MM.1S (cell line): ENCODE data around the gene XYLT1.

Experiments used
- DNase-seq: peaks from one replicate; pipeline ENCODE4 v3.0.0-alpha.2; 2015
- H2AFZ ChIP-seq: fragments of 300-600 bp; sonication (generic); 2 replicates; pipeline ENCODE4 v1.6.0; 2016; ENCODE audit warnings: antibody characterized with exemption, low read length
- H3F3A ChIP-seq: fragments of 300-600 bp; sonication (generic); 2 replicates; pipeline ENCODE4 v1.6.1; 2016; ENCODE audit warnings: mild to moderate bottlenecking, antibody characterized with exemption, low read length, moderate library complexity, mixed read lengths; ENCODE audit not compliant: insufficient read depth
- H3K27ac ChIP-seq: fragments of 300-600 bp; sonication (generic); 2 replicates; pipeline ENCODE4 v1.5.1; 2016; ENCODE audit warnings: mild to moderate bottlenecking, low read length
- H3K27me3 ChIP-seq: fragments of 300-600 bp; sonication (generic); replicated peaks from 2 replicates; pipeline ENCODE4 v1.6.0; 2016; ENCODE audit warnings: low read length; ENCODE audit not compliant: insufficient read depth
- H3K36me3 ChIP-seq: fragments of 300-600 bp; sonication (generic); replicated peaks from 2 replicates; pipeline ENCODE4 v1.6.1; 2016; ENCODE audit warnings: mild to moderate bottlenecking, low read length, mixed read lengths; ENCODE audit not compliant: insufficient read depth
- H3K4me1 ChIP-seq: fragments of 300-600 bp; sonication (generic); 2 replicates; pipeline ENCODE4 v1.6.1; 2016; ENCODE audit warnings: low read length, mixed read lengths
- H3K4me2 ChIP-seq: fragments of 300-600 bp; sonication (generic); 2 replicates; pipeline ENCODE4 v1.6.0; 2016; ENCODE audit warnings: low read depth, low read length
- H3K4me3 ChIP-seq: fragments of 300-600 bp; sonication (generic); 2 replicates; pipeline ENCODE4 v1.5.1; 2016; ENCODE audit warnings: low read length, mixed read lengths
- H3K79me2 ChIP-seq: fragments of 300-600 bp; sonication (generic); 2 replicates; pipeline ENCODE4 v1.6.1; 2016; ENCODE audit warnings: mixed run types, low read length, mixed read lengths
- H3K9ac ChIP-seq: fragments of 300-600 bp; sonication (generic); 2 replicates; pipeline ENCODE4 v1.6.1; 2016; ENCODE audit warnings: low read length, mixed read lengths
- H3K9me2 ChIP-seq: fragments of 300-600 bp; sonication (generic); replicated peaks from 2 replicates; pipeline ENCODE4 v1.6.1; 2016; ENCODE audit warnings: mild to moderate bottlenecking, low read length, mixed read lengths; ENCODE audit not compliant: insufficient read depth
- H3K9me3 ChIP-seq: fragments of 300-600 bp; sonication (generic); replicated peaks from 2 replicates; pipeline ENCODE4 v1.6.1; 2016; ENCODE audit warnings: mild to moderate bottlenecking, low read length, mixed read lengths; ENCODE audit not compliant: insufficient read depth
- H4K20me1 ChIP-seq: fragments of 300-600 bp; sonication (generic); 2 replicates; pipeline ENCODE4 v1.6.1; 2016; ENCODE audit warnings: mild to moderate bottlenecking, low read length, moderate library complexity, mixed read lengths; ENCODE audit not compliant: insufficient read depth
- CTCF ChIP-seq: fragments of 300-600 bp; sonication (generic); IDR thresholded peaks from 2 replicates; pipeline ENCODE4 v1.5.1; 2016; ENCODE audit warnings: antibody characterized with exemption, low read length, mixed read lengths
- EZH2 ChIP-seq: fragments of 300-600 bp; sonication (generic); optimal IDR thresholded peaks from 2 replicates; pipeline ENCODE3; 2017; ENCODE audit warnings: low read depth, mild to moderate bottlenecking, antibody characterized with exemption, low read length, mixed read lengths
- EZH2phosphoT487 ChIP-seq: fragments of 300-600 bp; sonication (generic); IDR thresholded peaks from 2 replicates; pipeline ENCODE4 v1.6.1; 2018; ENCODE audit warnings: antibody characterized with exemption, low read length

The XYLT1 gene

GRCh38 chr16:17205279-17206211 is 265.2 kb downstream of the XYLT1 start:
- no peak overlapping the region for H3K4me3 ChIP-seq
- no peaks in the 10 kb centered on the region; the same call in 1 of the 2 replicates for H3K36me3 ChIP-seq
- H3K4me2 ChIP-seq, result no peak overlapping the region
- no peaks in the 10 kb centered on the region for H4K20me1 ChIP-seq
- DNase-seq, result no peak
- H3K9me3 ChIP-seq, result no peaks in the 10 kb centered on the region
- no peak overlapping the region for H3K27ac ChIP-seq
- no peaks in the 10 kb centered on the region for H3K4me1 ChIP-seq
- no peaks in the 10 kb centered on the region for H3K27me3 ChIP-seq
- H2AFZ ChIP-seq, result no peak overlapping the region
- no peak overlapping the region for H3K9ac ChIP-seq
- H3K79me2 ChIP-seq, result peaks cover 18% of the 10 kb centered on the region; the same call in 1 of the 2 replicates
- no peaks in the 10 kb centered on the region for H3F3A ChIP-seq
- H3K9me2 ChIP-seq, result no peaks in the 10 kb centered on the region
- no peak for TF ChIP-seq EZH2phosphoT487
- no peak for TF ChIP-seq CTCF
- no peak for TF ChIP-seq EZH2

GRCh38 chr16:17204644-17205043 is 266.1 kb downstream of the XYLT1 start:
- no peaks in the 10 kb centered on the region for H3K27me3 ChIP-seq
- H3K4me3 ChIP-seq, result no peak overlapping the region
- no peak for DNase-seq
- no peaks in the 10 kb centered on the region for H3K9me3 ChIP-seq
- H2AFZ ChIP-seq, result no peak overlapping the region
- no peaks in the 10 kb centered on the region for H3F3A ChIP-seq
- H3K9me2 ChIP-seq, result no peaks in the 10 kb centered on the region
- H4K20me1 ChIP-seq, result no peaks in the 10 kb centered on the region
- peaks cover 16% of the 10 kb centered on the region; the same call in 1 of the 2 replicates for H3K79me2 ChIP-seq
- H3K4me2 ChIP-seq, result no peak overlapping the region
- H3K9ac ChIP-seq, result no peak overlapping the region
- no peaks in the 10 kb centered on the region; the same call in 1 of the 2 replicates for H3K36me3 ChIP-seq
- H3K4me1 ChIP-seq, result no peaks in the 10 kb centered on the region
- TF ChIP-seq CTCF, result no peak
- TF ChIP-seq EZH2phosphoT487, result no peak
- no peak for TF ChIP-seq EZH2
- no peak overlapping the region for H3K27ac ChIP-seq

DNA sequence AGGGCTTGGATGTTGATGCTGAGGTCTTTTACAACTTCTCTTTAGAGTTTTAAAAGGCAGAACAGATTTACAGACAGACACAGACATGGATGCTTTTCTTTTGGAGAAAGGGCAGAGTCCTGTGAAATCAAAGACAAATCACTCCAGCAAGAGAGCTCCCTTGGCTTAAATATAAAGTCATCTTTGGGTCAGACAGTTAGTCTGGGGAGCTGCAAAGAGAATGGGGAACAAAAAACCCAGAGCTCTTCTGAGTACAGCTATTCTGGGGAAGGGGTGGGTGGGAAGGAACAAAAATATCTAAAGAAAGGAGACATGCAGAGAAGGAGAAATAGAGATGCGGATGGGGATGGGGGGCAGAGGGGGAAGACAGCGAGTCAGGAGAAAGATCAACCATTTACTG is 266.6 kb downstream of the XYLT1 start:
- Histone ChIP-seq H3K4me2 (no peak overlapping the region), H3K4me3 (no peak overlapping the region), H3K27ac (no peak overlapping the region), H3K4me1 (no peaks in the 10 kb centered on the region), H3K36me3 (no peaks in the 10 kb centered on the region; the same call in 1 of the 2 replicates), H3K79me2 (peaks cover 14% of the 10 kb centered on the region; the same call in 1 of the 2 replicates), H3K9me3 (no peaks in the 10 kb centered on the region), H4K20me1 (no peaks in the 10 kb centered on the region), H3K9me2 (no peaks in the 10 kb centered on the region), H3F3A (no peaks in the 10 kb centered on the region), H3K9ac (no peak overlapping the region), H2AFZ (no peak overlapping the region), H3K27me3 (no peaks in the 10 kb centered on the region)
- DNase-seq, result no peak
- TF ChIP-seq EZH2phosphoT487, result no peak
- no peak for TF ChIP-seq CTCF
- no peak for TF ChIP-seq EZH2
